HG03565 (cell line): ENCODE data around the gene NEGR1.

Source experiments
- ATAC-seq: cut with Tn5 transposase; IDR thresholded peaks from one replicate; pipeline ENCODE4 v1.9.1; 2021; ENCODE audit warnings: mild to moderate bottlenecking, moderate library complexity; ENCODE audit not compliant: unreplicated experiment

NEGR1 gene

DNA sequence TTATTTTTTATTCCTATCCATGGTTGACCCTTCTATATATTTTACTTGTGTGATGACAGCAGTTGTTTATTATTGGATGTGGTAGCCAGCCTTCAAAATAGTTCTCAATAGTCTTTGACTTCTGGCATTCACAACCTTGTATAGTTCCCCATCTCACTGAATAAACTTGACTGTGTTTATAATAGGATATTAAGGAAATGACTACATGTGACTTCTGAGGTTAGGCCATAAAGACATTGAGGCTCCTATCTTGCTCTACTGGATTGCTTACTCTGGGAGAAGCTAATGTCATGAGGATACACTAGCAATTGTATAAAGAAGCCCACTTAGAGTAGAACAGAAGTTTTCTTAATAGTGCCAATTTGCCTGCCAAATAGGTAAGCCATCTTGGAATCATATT is 231.8 kb downstream of the NEGR1 start:
- ATAC-seq, result no peak

DNA sequence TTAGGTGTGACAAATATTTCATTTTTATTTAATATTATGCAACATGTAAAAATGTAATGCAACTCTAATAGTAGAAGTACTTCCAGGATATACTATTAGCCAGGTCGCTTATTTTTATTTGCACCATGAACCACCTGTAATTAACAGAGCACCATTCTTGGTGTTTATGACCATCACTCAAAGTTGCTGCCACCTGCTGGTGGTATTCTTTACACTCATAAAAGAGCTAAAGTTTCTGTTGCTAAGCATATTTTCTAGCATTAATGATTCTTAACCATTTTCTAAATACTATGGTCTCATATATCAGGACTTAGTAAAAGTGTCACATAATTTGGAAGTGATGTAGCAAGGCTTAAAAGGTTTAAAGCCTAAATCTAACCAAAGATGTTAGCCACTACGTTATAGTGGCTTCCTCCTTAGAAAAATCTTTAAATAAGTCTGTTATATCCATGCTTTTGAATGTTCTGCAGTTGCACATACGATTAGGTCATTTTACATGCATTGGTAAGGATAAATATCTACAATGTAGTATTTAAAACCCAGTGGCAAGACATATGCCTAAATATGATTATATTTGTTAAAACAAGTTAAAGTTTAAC is 244.5 kb downstream of the NEGR1 start:
- ATAC-seq, result peak; percentile 78

GRCh38 chr1:72034827-72035226 is 247.5 kb downstream of the NEGR1 start:
- no peak for ATAC-seq

GRCh38 chr1:72023063-72023930 is 259.0 kb downstream of the NEGR1 start:
- ATAC-seq, result no peak

- ATAC-seq, result no peak
Observed at GRCh38 chr1:72018562-72018961, 263.8 kb downstream of the NEGR1 start.

- no peak for ATAC-seq
Observed at GRCh38 chr1:72015006-72015405, 267.3 kb downstream of the NEGR1 start.

DNA sequence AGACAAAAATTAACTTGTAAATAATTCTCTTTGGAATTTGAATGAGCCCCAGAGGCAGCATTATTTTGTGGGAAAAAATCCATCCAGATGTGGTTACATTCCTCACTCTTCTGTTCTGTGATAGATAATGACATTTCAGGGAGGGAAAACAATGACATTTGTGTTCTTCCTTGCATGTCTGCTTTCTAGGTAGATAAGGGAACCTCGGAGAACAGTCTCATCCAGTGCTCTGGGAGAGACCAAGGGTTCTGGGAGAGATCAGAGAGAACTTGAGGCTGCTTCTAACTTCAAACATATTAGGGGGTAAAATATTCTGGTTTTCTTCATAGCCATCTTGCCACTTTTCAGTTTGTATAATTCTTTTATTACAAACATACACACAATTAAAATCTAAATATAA is 269.2 kb downstream of the NEGR1 start:
- ATAC-seq, result no peak

GRCh38 chr1:72011721-72012120 is 270.6 kb downstream of the NEGR1 start:
- no peak for ATAC-seq

GRCh38 chr1:72010094-72010431 is 272.3 kb downstream of the NEGR1 start:
- no peak for ATAC-seq

DNA sequence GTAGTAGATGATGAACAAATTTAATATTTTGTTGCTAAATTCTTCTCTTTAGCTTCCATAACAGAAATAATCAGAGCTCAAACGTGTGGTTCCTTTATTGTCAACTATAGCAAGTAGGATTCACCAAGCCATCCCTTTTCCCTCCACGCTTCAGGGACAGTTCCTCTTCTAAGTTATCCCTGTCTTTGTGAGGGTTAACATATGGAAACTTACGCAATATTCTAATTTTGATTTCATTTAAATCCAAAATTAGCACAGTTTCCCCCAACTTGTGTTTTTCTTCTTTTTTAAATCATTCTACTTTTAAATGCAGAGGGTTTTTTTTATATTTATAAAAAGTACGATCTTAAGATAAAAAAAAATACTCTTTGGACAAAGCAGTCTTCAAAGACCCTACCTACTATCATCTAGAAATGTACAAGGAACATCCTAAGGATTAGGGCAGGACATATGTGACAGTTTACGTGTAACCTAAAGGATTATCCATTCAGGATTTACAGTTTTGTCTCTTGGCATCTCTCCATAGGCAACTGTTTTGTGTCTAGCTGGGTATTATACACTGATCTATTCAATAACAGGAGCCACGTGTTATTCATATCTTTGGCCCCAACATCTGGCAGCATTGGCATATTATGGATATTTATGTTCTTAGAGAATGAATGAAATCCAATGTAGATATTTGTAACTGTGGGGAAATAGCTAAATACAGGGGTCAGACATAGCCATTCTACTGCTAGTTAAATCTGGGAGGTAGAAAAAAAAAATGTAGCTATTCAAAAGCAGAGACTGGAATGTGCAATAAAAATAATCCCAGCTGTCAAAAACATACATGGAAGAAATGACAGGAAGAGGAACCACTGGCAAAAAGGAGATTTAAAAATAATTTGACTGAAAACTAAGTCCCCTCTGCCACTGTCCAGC is 272.9 kb downstream of the NEGR1 start:
- ATAC-seq, result no peak

- ATAC-seq, result no peak
Observed at GRCh38 chr1:72007312-72007711, 275.0 kb downstream of the NEGR1 start.

- ATAC-seq, result no peak
Observed at GRCh38 chr1:72006092-72006491, 276.2 kb downstream of the NEGR1 start.

- no peak for ATAC-seq
Observed at GRCh38 chr1:72003092-72003491, 279.2 kb downstream of the NEGR1 start.

GRCh38 chr1:72000809-72001208 is 281.5 kb downstream of the NEGR1 start:
- ATAC-seq, result no peak

- no peak for ATAC-seq
Observed at GRCh38 chr1:71994646-71995045, 287.7 kb downstream of the NEGR1 start.

DNA sequence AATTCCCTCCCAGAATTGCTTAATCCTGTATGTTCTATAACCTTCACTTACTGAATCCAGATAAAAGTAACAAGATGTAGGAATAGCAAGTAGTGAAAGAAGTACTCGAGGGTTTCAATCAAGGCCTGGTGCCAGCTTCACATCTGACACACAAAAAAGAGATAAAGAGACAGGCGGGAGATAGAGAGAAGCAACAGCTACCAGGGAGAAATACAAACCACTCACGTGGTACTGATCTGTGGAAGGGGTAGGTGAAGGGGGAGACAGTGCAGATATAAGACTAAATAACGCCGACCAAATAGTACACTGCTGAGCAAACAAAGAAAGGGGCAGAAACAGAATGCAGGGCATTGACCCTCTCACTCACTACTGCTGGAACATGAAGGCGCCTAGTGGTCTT is 295.2 kb downstream of the NEGR1 start:
- ATAC-seq, result no peak

- ATAC-seq, result no peak
Observed at GRCh38 chr1:71986160-71986559, 296.2 kb downstream of the NEGR1 start.

- ATAC-seq, result no peak
Observed at GRCh38 chr1:71980556-71980955, 301.8 kb downstream of the NEGR1 start.

GRCh38 chr1:71979882-71980281 is 302.5 kb downstream of the NEGR1 start:
- ATAC-seq, result no peak

GRCh38 chr1:71967670-71968069 is 314.7 kb downstream of the NEGR1 start:
- ATAC-seq, result peak; percentile 97

GRCh38 chr1:71964188-71964587 is 318.2 kb downstream of the NEGR1 start:
- ATAC-seq, result no peak
